GM15510 (cell line): ENCODE measurements around the gene HMOX1.

Source experiments
- POLR2A ChIP-seq: IDR thresholded peaks from 3 replicates; pipeline ENCODE4 v1.6.1; 2011; ENCODE audit warnings: borderline replicate concordance; ENCODE audit not compliant: insufficient read length; ENCODE audit errors: extremely low read depth

The HMOX1 gene

DNA sequence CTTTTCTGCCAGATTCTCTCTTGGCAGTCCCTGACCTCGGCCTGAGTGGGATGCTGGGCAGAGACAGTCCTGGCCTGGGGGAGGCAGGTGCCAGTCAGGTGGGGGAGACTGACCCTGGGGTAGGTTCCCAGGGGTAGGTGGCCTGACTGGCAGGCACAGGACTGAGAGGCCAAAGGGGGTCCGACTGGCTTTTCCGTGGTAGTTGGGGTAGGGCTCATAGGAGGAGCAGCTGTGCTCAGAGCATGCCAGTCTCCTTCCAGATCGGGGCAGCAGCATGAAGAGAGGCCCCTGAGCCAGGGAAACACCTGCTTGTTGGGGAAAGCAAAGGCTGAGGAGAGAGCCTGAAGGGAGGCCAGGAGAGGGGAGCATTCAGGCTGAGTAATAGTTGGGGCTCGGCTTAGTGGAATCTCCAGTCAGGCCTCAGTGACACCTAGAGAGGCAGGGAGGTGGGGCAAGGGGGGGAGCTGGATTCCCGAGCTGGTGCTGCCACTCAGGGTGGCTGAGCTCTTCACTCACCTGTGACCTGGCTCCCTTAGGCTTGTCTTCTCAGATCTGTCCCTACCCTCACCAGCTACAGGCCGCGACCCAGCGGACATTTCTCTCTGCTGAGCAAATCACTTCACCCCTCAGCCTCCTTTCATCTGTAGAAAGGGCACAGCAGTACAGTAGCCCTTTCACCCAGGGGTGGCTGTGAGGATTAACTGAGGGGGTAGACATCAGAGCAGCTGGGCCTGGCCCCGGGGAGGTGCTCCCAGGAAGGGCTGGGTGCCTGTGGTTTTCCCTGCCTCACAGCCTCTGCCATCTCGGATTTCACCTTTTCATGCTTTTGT lies 45.3 kb downstream of the HMOX1 start:
- no peak for TF ChIP-seq POLR2A

DNA sequence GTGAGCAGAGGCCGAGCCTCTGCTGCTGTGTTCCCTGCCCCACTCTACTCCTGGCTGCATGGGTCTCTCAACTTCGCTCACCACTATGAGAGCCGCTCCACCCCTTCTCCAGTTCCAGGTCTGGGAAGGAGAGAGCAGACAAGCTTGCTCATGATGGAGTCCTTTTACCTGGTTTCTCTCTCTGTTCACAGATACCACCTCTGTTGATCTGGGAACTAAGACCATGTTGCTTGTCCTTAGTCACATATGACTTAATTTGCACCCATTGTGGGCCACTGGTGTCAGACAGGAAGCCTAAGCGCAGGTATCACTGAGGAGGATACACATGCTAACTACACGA lies 45.9 kb downstream of the HMOX1 start:
- no peak for TF ChIP-seq POLR2A

DNA sequence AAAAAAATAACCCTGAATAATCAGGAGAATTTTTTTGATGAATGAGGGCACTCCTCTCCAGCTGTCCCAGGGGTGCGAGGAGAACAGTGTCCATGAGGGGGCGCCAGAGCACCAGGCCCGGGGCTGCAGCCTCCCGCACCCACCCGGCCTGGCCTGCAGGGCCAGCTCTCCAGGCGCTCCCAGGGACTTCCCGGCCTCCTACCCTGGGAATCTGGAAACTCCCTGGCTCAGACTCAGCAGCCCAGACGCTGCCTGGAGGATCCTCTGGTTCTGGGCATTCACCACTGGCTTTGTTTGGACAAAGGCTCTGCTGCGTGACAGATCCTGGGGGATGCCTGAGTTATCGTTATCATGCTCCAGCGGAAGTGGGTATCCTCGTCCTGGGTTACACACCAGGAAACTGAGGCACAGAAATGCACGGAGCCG lies 50.0 kb downstream of the HMOX1 start:
- no peak for TF ChIP-seq POLR2A

DNA sequence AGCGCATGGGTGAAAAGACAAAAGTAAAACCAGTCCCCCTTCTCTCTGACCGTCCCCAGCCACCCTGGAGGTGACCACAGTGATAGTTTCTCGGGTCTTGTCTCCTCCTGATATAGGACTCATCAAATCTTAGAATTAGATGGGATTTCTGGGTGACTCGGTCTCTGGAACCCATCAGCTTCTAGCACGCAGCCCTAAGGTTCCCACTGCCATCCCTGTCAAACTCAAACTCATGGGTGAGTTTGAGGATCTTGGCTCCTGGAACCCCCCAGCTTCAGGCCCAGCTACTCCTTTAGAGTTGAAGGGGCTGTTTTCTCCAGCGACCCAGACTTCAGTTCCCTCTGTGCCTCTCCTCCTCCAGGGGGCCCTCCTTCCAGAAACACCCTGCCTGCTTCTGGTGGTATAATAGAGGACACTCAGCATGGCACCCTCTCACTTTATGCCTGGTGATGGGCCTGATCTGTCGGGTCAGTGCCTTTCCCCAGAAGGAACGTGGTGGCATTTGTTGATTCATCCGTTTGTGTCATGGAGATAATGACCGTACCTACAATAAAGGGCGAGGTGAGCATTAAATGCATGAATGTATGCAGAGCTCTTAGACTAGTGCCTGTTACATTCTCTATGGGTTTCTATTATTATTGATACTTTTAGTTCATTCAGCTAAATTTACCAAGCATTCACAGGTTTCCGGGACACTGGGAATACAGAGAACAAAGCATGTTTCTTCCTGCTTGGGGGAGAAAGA lies 50.8 kb downstream of the HMOX1 start:
- no peak for TF ChIP-seq POLR2A

DNA sequence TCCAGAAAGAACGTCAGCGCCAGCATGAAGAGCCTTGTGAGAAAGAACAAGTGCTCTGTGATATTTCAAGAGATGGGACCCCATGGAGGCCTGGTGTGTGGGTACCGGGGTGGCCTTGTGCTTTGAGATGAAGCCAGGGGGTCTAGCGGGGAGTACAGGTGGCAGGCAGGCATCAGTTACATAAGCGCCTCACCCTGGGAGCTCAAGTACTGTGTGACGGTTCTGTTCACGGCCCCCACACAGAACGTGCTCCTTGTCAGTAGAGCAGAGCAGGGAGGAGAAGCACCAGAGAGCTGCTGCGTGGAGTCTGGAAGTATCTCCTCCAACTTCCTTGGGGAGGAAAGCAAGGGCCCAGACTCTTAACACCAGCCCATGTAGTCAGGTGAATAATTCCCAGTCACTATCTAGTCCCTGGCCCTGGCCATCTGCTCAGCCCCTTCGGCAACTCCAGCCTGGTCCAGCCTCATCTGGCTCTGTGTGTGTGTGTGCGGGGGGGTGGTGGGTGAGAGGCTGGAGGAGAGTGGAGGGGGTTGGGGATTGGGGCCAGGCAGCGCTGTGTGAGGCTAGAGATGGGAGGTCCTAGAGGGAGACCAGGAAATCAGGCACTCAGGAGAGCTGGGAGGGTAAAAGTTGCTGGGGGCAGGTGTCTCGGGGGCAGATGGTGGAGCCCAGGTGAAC lies 51.5 kb downstream of the HMOX1 start:
- TF ChIP-seq POLR2A = no peak

DNA sequence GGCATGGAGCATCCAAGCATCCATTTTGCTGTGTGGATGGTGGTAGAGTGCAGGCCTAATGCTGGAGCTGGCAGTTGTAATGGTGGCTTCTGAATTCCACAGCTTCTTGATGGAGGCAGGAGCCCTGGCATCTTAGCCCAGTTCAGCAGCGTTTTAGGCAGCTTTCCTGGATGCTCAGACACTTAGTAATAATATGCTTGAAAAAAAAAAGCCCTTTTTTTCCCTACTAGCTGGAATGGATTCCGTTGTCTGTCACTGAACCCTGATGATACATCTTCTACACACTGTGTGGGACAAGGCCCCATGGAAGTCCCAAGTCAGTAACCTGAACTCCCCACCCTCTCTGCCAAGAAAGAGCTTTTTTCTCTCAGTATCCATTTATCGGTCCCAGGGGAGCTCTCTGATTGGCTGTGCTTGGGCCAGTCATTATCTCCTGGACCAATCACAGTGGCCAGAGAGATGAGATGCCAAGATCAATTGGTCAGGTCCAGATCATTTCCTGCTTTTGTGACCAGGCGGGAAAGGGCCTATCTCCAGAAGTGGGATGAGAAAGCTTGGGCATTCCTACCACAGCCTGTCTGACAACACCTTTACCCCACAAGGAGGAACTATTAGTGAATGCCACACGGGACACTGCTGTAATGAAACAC lies 53.3 kb downstream of the HMOX1 start:
- TF ChIP-seq POLR2A = no peak

DNA sequence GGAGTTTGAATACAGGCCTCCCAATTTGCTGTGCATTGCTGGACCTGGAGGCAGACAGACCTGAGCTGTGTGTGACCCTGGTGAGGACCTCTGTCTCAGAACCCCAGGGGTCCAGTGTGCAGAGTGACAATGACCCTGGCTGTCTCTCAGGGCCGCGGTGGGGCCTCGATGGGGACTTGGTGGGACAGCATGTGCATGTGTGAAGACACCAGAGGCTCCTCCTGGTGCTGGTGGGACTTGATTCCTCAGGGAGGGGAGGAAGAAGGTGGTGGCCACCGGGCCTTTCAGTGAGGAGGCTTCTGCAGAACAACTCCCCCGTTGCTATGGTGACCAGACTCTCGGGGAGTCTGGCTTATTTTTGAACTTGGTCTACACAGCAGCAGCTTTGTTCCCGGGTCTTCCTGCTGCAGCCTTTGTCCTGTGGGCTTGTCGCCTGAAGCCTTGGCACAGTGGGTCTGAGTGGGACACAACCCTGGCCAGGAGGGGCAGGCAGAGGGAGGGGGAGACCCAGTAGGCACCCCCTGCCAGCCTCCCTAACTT lies 54.4 kb downstream of the HMOX1 start:
- TF ChIP-seq POLR2A = no peak

DNA sequence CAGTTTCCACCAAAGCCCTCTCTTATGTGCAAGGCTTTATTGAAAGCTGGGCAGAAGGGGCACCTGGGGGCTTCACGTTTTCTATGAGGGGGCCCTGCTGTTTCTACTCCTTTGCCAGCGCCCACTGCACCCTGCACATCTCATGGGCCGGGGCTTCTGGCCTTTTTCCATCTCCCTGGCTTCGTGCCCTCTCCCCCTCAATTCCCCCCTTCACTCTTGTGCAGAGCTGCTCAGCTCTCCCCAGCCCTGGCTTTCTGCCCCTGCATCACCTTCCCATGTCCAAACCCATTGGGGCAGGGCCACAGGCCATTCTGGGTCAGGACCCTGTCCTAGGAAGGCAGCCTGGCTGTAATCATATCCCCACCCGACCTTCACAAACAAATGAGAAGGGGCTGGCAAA lies 55.5 kb downstream of the HMOX1 start:
- no peak for TF ChIP-seq POLR2A

DNA sequence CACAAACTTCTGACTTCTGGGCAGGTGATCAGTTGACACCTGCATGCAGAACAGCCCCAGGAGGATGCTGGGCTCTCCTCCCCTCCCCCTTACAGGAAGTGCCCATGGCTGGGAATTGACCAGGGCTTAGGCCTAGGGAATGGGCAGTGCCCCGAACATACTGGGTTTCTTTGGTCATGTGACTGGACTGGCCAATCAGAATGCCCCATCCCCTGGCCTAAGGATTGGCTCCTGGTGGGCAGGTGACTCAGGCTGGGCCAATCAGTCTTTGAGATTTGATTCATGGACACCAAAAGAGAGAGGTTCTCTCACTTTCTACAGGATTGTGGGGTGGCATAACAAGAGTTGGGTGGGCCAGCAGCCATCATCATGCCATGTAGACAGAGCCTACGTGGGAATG lies 56.2 kb downstream of the HMOX1 start:
- no peak for TF ChIP-seq POLR2A

DNA sequence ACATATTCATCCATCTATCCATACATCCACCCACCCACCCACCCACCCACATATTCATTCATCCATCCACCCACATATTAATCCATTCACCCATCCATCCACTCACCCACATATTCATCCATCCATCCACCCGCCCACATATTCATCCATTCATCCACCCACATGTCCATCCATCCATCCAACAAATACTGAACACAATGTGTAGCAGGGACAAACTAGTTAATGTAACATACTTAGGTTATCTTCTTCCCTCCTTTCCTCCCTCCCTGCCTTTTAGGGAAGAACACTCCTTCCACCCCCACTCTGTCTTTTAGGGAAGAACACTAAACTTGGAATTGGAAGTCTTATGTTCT lies 58.4 kb downstream of the HMOX1 start:
- TF ChIP-seq POLR2A = no peak

DNA sequence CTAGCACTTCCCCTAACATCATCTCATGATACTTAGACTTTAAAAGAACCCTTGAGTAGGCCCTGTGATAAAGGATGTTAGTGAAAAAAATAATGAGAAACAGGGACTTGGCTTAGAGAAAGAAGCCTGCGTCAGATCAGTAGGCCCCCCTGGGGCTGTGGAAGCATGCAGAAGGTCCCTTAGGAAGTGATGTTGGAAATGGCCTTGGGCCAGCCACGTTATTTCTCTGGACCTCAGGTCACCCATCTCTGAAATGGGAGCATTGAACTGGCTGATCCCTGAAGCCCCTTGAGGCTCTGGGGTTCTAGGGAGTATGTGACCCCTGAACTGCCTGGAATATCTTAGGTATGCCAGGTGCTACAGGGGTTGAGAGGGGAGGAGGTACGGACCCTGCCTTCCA lies 59.2 kb downstream of the HMOX1 start:
- TF ChIP-seq POLR2A = no peak

DNA sequence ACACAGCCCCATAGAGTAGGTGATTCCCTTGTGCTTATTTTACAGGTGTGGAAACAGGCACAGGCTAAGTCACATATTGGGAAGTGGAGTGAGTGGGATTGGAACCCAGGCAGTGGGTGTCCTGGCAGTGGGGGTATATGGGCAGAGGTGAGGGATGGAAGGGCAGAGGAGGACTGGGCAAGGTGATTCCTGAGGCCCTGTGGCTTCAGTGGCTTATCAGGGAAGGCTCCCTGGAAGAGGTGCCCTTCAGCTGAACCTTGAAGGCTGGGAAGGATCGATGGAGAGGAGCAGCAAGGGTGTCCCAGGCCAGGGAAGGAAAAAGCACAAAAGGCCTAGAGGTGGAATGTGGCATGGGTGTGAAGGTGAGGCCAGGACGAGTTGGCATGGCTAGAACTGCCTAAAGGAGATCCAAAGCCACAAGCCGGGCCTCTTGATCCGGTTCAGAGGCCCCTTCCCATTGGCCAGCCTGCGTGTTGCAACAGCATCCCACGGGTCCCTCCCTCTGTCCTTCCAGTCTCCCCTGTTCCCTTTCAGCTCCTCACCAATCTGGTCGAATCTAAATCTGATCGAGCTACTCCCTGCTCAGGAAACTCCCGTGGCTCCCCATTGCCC lies 60.7 kb downstream of the HMOX1 start:
- TF ChIP-seq POLR2A = no peak

DNA sequence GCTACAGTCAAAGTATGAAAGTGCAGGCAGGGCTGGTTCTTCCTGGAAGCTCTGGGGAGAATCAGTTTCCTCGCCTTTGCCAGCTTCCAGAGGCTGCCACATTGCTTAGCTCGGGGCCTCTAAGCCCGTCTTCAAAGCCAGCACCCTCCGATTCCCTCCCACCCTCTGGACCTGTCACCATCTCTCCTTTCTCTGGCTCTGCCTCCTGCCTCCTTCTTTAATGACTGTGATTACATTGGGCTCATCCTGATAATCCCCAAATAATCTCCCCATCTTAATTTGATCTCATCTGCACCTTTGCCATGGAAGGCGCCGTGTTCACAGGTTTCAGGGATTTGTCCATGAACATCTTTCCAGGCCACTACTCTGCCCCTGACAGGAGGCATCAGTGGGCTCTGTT lies 61.6 kb downstream of the HMOX1 start:
- TF ChIP-seq POLR2A = no peak

DNA sequence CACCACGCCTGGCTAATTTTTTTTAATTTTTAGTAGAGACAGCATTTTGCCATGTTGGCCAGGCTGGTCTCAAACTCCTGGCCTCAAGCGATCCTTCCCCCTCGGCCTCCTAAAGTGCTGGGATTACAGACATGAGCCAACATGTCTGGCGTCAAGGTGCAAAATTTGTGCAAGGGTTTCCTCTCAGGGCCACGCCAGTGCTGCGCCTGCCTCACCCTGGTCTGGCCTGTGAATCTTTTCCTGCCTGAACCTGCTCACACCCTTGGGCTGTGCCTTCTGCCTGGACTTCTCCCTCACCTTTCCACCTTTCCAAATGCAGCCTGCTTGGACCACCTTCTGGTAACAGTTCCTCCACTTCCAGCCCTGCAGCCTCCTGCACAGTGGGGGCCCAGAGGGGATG lies 62.4 kb downstream of the HMOX1 start:
- no peak for TF ChIP-seq POLR2A
